Stimulated activated CD8-positive, alpha-beta memory T cell treated with anti-CD3 and anti-CD28 coated beads, Interleukin-7, amount 100 ng/mL, for 1 hour (primary cell): Measurements from ENCODE around the gene IRX2.

Source experiments
- DNase-seq, 2 donors: peaks; one replicate each; pipeline ENCODE4 v3.0.0-alpha.2; 2020; ENCODE audit warnings: low read depth in 2 of 2

The IRX2 gene

DNA sequence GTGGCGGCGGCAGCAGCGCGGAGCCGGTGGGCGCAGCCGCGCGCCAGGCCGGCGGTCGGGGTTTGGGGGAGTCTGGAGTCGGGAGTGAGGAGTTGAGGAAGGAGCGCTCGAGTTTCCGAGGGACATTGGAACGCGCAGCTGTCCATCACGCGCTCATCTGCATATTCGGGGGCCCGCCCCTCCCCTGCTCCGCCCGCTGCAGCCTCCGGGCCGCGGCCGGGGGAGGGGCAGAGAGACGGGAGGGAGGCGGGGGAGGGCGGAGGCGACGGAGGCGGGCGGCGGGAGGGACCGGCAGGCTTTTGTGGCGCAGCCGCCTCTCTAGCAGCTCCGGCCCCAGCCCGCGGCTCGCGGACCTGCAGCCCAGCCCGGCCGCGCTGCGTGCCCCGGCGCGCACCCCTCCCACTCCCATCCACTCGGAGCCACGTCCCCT, at the start of gene IRX2:
IRX2 (minus strand) TSS at position 86 of the 430 bp plus-strand sequence. CDS start 264 bp downstream, outside the sequence.
- no peak for DNase-seq

DNA sequence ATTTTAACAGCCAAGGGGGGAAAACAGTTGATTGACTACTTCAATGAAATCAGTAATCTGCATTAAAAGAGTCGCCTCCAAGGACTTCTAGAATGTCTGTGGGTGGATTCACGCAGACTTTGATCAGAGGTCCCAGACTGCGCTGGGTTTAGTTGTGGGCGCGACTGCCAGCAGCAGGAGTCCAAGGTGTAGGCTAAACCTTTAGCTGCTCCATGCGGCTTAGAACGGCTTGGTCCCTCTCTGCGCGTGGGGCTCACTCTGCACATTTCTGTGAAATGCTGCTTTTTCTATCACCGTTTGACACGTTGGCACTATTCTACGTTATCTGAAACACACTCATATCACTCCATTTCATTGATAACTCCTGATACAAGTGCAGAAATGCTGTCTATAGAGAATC, 48.6 kb upstream of the IRX2 start:
- no peak for DNase-seq

DNA sequence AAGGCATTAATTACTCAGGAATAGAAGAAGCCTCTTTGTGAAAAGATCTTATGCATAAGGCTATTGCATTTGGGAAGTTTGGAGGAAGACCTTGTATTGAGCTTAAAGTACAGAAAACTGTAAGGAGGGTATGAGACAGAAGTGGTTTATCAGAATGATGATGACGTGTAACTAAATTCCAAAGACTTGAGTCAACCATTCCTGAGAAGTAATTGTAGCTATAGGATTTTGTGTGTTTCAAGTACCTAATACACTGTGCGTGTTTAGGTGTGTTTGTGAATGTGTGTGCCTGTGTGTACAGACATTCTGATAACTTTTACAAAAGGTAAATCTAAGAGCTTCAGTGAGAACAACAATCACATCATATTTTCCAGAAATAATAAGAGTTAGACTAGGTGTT, 46.5 kb upstream of the IRX2 start:
- DNase-seq: no peak

DNA sequence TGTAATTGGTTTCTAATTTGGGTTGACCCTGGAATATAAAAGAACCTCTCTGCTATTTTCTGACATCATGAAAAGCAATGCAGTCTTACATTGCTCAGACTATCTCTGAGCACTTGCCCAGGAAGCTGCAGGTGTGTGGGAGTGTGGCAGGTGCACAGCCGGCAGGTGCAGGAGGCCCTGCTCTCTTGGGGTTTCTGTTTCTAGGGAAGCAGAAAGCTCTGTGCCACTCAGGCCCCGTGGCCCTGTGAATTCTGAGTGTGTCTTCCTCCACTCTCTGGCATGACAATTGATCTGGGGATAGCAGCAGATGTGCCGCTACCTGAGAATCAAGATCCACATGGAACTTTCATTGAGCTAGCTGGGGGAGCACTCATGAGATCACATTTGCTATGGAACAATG, 45.7 kb upstream of the IRX2 start:
- DNase-seq: no peak

DNA sequence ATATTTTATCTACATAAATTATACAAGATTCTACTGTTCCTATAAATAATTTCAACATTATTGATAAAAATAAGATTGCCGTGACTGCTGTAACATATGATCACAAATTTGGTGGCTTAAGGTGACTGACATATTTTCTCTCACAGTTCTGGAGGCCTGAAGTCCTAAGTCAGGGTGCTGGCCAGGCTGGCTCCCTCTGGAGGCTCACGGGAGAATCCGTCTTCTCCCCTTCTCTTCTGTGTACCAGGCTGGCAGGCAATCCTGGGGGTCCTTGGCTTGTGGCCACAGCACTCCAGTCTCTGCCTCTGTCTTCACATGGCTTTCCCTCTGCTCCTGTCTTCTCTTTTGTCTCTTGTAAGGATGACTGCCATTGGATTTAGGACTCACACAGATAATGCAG, 31.7 kb upstream of the IRX2 start:
- DNase-seq: no peak

DNA sequence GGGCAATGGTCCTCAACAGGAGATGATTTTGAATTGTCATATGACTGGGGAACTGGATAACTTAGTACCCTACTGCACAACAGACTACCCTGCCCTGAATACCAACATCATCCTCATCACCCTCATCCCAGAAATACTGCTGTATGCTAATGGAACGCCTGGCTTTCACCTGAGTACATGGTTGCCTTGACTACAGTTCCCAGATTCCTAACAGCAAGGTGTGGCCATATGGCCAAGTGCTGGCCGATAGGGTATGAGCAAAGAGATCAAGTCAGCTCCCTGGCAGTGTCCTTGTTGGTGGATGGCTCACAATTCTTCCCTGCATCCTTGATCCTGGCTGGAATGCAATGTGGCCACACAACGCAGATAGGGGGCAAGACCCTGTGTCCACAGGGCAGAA, 31.2 kb upstream of the IRX2 start:
- DNase-seq: no peak

DNA sequence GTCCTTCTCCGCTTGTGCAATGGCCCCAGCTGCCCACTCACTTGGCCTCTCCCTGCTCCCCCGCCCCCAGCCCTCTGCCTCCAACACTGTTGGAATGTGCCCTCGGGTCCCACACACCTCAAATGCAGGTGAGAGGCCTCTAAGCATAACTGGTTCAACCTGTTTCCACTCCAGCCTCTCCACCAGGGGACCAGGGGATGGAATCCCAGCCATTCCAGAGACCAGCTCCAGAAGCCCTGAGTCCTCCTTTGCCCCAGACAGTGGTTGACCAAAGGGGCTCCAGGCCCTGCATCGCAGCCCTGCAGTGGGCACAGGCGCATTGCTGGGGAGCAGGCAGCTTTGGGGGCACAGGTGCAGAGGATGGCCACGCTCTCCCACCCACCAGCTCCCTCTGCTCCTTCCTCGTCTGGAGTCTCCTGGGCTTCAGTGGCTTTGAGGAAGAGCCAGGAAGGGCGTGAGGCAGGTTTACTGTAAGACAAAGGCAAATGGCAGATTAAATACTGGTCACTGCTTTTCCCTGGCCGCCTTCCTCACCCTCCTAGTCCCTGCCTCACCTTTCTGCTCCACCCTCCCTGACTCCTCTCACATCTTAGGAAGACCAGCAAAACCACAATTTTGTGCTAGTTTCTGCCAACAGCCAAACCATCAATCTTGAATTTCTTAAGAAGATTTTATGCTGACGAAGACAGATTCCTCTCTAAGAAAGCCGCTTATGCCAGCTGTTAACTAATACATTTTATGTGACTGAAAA, 29.1 kb upstream of the IRX2 start:
- DNase-seq: no peak

DNA sequence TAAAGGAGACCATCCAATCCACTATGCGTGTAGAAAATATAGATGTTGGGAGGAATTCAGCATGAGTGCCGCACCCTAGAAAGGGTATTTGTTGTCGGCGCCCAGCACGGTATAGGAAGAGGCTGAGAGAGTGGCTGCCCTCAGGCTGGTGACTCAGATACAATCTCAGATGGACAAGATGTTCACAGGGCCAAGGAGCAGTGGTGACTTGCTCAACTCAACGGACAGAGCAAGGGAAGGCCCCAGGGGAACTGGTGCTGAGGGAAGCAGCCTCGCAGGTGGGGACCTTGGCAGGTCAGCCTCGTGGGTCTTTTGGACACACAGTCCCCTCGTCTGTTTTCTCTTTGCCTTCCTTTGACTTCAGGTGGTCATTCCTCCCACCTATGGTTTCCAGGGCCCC, 28.0 kb upstream of the IRX2 start:
- DNase-seq: no peak

DNA sequence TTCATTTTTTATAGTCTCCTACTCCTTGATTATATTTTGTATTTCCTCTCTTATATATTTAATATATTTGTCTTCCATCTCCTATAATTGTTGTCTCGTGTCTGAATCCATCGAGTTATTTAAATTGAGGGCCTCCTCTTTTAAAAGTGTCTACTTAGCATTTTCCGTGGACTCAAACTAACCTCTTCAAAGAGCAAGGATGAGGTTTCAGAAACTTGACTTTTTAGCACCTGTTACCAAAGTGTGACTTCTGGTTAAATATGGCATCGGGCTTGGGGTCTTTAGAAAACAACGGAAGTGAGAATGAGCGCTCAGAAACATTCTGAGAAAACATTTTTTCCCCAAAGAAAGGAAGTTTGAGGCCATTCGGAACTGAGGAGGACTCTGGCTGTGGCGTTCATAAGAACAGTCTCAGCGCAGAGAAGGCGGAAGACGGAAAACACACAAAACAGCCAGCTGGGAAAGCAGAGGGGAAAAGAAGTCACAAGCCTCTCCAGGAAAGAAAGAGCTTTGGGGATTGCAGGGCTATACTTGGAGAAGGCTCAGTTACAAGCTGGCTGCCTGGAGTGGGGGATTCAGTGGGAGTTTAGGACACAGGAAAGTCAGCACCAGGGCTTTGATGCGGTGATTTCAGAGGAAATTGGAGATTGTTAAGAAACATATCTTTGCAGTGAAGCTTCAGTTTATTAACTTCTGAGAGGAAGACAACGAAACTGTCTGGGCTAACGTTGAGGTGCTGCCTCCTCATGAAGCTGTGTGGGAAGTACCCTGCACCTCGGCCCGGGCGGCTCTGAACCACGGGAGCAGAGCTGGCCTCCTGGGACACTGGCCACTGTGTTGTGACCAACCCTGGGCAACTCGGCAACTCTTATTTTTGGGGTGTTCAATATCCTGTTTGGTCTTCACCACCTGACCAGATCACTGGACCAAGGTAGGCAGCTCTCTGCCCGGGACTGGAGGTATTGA, 25.1 kb upstream of the IRX2 start:
- no peak for DNase-seq

DNA sequence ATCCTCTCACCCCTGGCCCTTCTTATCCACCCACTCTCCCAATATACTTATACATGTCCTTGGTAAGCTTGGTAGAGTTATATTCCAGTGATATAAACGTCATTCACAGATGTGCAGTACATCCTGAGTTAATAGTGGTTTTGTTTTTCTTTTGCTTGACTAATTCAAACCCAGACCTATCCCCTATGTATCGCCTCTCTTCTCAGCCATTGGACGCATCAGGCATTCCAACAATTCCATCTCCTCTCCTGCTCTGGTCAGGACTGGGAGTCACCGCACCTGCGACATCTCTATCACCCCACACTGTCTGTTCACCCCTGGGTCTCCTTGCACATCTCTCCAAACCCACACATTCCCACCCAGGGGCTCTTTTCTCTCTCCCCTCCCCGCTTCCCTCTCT, 21.9 kb upstream of the IRX2 start:
- DNase-seq: no peak

DNA sequence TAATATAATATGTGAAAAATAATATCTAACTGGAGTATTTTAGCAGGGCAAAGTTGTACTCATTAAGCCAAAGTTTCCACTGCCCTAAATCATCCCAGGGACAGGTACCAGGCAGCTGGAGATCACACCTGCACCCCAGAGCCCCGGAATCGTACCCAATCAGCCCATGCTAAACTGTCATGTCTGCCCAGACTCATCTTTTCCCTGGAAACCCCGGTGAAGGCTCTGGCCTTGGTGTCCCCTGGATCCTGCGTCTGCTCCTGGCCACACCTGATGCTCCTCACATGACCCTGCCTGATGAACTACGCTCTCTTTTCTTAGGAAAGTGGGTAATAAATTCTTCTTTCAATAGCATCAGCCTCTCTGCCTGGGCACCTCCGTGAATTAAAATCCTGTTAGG, 15.6 kb upstream of the IRX2 start:
- no peak for DNase-seq

DNA sequence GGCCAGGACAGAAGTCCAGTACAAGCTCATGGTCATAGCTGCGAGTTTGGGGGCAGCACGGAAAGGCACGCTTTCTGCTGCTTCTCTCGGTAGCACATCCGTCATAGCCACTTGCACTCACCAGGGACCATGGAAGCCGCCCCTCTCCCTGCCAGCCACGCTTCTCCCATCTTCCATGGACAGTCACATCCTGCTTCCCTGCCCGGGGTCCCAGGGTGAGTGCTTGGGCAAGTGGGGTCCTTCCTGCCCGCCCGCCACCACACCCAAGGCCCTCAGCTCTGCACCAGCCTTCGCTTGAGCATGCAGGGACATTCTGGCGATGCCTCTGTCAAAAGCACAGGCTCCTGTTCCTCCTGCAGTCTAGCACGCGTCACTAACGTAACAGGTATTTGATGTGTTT, 13.1 kb upstream of the IRX2 start:
- no peak for DNase-seq

DNA sequence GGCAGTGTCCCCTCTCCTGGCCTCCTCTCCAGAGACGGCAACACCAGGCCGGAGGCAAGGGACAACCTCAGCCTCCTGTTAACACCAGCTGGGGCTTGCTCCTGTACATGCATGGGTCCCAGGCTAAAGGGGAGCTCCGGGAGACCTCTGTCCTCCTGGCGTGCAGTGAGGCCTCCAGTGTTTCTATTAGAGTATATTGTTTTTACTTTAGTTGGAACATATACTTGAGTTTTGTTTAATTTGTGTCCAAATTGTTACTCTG, 12.0 kb upstream of the IRX2 start:
- no peak for DNase-seq

DNA sequence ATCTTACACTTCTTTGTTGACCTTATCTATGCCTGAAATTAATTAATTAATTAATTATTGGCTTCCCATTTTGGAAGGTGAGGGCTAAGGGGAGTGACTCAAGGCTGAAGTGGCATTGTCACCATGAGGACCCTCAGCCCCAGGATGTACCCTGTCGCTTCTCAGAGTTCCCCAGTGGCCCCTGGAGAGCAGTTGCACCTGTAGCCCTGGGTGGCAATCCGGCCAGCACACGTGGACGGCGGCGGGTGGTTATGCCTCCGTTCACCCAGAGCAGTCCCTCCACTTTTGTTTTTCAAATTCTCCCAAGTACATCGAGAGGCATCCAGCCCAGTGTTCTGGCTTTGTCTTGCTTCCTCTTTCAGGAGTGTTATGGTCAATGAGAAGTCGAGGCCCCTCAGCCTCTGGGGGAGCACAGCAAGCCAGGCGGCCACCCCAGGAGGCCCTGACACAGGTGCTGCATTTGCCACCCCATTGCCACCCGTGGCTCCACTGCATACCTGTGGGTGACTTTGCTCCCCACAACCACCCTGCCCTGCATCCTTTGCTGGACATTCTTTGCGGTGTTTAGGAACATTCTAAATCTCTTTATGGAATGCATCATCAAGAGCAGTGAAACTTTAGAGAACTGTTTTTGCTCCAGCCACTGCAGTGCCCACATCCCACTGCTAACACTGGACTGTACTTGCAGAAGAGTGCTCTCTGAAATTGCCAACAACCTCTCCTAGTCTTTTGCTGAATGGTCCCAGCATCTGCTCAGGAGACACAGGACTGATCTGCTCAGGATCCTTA, 11.5 kb upstream of the IRX2 start:
- DNase-seq: no peak

DNA sequence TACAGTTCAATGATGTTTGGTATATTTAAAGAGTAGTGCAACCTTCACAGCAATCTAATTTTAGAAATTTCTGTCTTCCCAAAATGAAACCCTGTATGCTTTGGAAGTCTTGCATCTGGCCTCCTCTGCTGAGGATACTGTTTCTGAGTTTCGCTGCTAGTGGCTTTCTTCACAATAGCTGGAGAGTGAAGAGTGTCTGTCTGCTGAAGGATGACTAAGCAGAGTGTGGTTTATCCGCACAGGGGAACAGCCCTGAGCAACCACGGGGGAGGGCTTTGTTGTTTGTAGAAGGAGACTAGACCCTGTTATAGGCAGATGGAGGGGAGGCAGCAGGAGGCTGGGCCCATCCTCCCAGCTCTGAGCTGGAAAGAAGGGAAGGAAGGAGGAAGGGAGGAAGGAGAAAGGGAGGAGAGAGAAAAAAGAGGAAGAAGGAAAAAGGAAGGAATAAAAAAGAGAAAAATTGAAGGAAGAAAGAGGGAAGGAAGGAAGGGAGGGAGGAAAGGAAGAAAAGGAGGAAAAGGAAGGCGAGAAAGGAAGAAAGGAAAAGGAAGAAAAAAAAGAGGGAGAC, 10.5 kb upstream of the IRX2 start:
- DNase-seq: no peak

DNA sequence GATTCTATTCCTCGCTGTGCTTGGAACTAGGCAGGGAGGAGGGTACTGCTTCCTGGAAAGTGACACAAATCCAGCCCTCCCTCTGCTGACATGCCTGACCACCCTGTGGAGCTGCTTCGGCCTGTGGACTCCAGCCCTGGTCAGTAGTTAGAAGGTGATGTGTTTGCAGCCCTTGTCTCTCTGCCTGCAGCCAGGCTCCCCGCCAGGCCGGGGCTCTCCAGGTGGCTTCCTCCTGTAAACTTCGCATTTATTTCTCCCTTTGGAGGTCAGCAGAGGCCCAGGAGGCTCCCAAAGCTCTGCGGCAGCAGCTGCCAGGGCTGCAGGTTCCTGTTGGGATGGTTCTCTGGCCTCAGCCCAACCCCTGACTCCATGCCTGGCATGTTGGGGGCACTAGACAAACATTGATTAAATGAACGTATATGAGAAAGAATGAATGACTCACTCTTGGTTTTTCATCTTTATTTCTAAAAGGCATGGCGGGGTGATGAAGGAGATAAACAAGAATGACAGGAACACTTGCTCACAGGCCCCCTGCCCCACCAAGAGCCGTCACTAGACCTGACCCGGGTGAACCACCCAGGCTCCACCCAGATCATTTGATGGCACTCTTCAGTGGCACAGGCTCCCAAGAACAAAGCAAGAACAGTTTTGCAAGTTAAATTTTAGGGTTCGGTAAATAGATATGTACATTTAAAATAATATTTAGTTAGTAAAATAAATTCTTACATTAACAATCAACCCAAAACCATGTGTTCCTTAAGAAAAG, 8.4 kb upstream of the IRX2 start:
- no peak for DNase-seq

DNA sequence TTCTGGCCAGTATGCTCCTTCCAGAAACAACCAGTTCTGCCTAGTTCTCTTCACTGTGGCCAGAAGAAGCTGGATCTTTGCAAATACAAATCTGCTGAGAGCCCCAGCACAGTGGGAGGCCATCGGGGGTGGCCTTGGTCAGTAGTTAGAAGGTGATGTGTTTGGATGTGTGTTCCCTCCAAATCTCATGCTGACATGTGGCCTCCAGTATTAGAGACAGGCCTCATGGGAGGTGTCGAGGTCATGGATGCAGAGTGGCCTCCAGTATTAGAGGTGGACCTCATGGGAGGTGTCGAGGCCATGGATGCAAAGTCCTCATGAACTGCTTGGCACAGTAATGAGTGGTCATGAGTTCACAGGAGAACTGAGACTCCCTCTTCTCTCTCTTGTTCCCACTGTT, 7.6 kb upstream of the IRX2 start:
- no peak for DNase-seq

DNA sequence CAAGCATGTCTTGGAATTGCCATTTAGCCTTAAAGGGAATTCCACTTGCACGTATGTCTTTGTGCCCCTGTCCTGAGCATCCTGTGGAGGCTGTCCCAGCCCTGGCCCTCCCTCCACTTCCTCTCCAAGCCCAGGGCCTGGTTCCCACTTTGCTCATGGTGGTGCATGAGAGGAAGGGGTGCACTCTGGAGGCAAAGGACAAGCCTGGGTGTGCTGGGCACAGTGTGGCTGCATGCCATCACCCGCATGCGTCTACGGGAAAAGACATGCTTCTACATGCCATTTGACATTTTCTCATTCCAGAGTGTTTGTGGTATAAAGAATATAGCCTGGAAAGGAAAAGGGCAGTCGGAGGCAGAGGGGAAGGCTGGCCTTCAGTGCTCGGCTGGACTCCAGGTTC, 7.2 kb upstream of the IRX2 start:
- DNase-seq: no peak

DNA sequence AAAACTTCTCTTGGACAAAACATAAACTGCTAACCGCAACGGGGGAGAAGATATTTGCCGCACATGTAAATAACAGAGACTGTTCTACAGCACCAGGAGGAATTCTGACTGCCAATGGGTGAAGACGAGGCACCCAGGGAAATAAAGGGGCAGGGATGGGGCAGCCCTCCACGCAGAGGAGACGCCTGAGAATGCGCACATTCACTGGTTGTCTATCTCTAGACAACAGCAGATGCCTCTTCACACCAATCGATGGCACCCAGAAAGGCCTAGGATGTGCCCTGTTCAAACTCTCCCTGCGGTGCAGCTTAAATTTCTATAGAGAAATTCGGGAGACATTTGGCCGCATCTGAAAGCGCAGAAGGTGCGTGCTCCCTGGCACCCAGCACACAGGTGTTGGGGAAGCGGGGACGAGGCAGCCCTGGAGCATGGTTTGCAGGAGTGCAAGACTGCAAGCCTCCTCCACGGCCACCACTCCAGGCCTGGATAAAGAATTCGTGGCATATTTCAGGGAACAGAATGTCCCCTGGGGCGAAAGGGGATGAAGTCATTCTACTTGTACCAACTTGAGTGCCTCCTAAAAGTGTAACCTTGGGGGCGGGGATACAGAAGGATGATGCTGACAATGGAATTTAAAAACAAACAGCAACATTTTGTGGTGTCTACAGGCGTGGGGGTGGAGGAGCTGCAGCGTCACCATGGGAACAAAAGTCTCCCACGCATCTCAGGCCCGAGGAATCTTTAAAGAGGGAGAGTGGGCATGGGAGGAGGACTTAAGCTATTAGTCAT, 6.3 kb upstream of the IRX2 start:
- no peak for DNase-seq
